HepG2 (cell line): ENCODE measurements around the gene SNHG17. TPM values are rescaled to one million over a fixed set of nuclear protein-coding genes. Genes with fewer than 3 reads are reported as not detected.
A peak's percentile ranks its signal among the peaks of the same experiment; 100 is the strongest.

Experiments
- ADNP ChIP-seq: sonication (generic); formaldehyde crosslinking; IDR thresholded peaks from 2 replicates; pipeline ENCODE4 v1.4.0; 2020; ENCODE audit warnings: missing genetic modification reagents
- BRCA1 ChIP-seq: sonication (generic); formaldehyde crosslinking; IDR thresholded peaks from 2 replicates; pipeline ENCODE4 v1.4.0; 2020; ENCODE audit warnings: missing genetic modification reagents
- GTF2F1 ChIP-seq: fragments of 150-350 bp; IDR thresholded peaks from 2 replicates; pipeline ENCODE4 v1.6.1; 2014; ENCODE audit warnings: low read length
- HMGA1 ChIP-seq: sonication (generic); formaldehyde crosslinking; conservative IDR thresholded peaks from 2 replicates; pipeline ENCODE4 v1.4.0; 2020; ENCODE audit warnings: missing genetic modification reagents
- MAFK ChIP-seq, 2 experiments: IDR thresholded peaks in 1 of 2; conservative IDR thresholded peaks in 1 of 2; 2 replicates each; pipeline ENCODE4 v1.6.1; 2011; ENCODE audit warnings: improper control_type of control experiment in 2 of 2, low read length in 2 of 2
- NONO ChIP-seq, 2 experiments: fragments of 450-650 bp in 1 of 2; sonication (generic) in 1 of 2; formaldehyde crosslinking in 1 of 2; IDR thresholded peaks in 1 of 2; conservative IDR thresholded peaks in 1 of 2; 2 replicates each; pipeline versions ENCODE4 v1.6.1 to v1.8.0; 2017 to 2022; ENCODE audit warnings: mild to moderate bottlenecking in 1 of 2, missing genetic modification reagents in 1 of 2, moderate library complexity in 1 of 2
- PITX1 ChIP-seq: sonication (generic); formaldehyde crosslinking; IDR thresholded peaks from 2 replicates; pipeline ENCODE4 v1.5.1; 2020; ENCODE audit warnings: mild to moderate bottlenecking, missing genetic modification reagents
- REL ChIP-seq: sonication (generic); formaldehyde crosslinking; conservative IDR thresholded peaks from 2 replicates; pipeline ENCODE4 v1.8.0; 2022; ENCODE audit warnings: mild to moderate bottlenecking, missing genetic modification reagents, moderate library complexity
- SKI ChIP-seq: fragments of 450-650 bp; IDR thresholded peaks from one replicate; pipeline ENCODE4 v1.6.1; 2018; ENCODE audit warnings: mild to moderate bottlenecking; ENCODE audit not compliant: partially characterized antibody
- SNAI1 ChIP-seq: sonication (generic); formaldehyde crosslinking; IDR thresholded peaks from 2 replicates; pipeline ENCODE4 v1.5.0; 2020; ENCODE audit warnings: mild to moderate bottlenecking, missing genetic modification reagents, borderline replicate concordance
- SOX5 ChIP-seq: IDR thresholded peaks from 2 replicates; pipeline ENCODE4 v1.6.1; 2016; ENCODE audit warnings: borderline replicate concordance
- SP5 ChIP-seq: IDR thresholded peaks from 2 replicates; pipeline ENCODE4 v1.6.1; 2016; ENCODE audit warnings: low read depth, borderline replicate concordance
- SPEN ChIP-seq: sonication (generic); formaldehyde crosslinking; IDR thresholded peaks from 2 replicates; pipeline ENCODE4 v1.5.1; 2020; ENCODE audit warnings: low read depth, mild to moderate bottlenecking, missing genetic modification reagents
- SRF ChIP-seq: IDR thresholded peaks from 2 replicates; pipeline ENCODE4 v1.6.1; 2011; ENCODE audit warnings: mild to moderate bottlenecking, low read depth, low read length, moderate library complexity
- ZBTB20 ChIP-seq: sonication (generic); formaldehyde crosslinking; IDR thresholded peaks from 2 replicates; pipeline ENCODE4 v1.8.1; 2023; ENCODE audit warnings: missing genetic modification reagents, low read depth, mild to moderate bottlenecking, borderline replicate concordance
- ZFX ChIP-seq: sonication (generic); formaldehyde crosslinking; IDR thresholded peaks from 2 replicates; pipeline ENCODE4 v1.4.0; 2020; ENCODE audit warnings: mild to moderate bottlenecking, low read depth, missing genetic modification reagents, moderate library complexity
- ZNF101 ChIP-seq: sonication (generic); formaldehyde crosslinking; IDR thresholded peaks from 2 replicates; pipeline ENCODE4 v1.4.0; 2020; ENCODE audit warnings: mild to moderate bottlenecking, low read depth, missing genetic modification reagents, borderline replicate concordance
- ZNF205 ChIP-seq: IDR thresholded peaks from 2 replicates; pipeline ENCODE4 v1.6.1; 2018; ENCODE audit warnings: missing biosample characterization, missing genetic modification reagents
- ZNF3 ChIP-seq: IDR thresholded peaks from 2 replicates; pipeline ENCODE4 v1.7.0; 2017; ENCODE audit warnings: inconsistent platforms
- polyA plus RNA-seq, 8 experiments: library from polyadenylated mRNA; depleted of rRNA in 3 of 8; stranded (reverse) in 7 of 8; unstranded in 1 of 8; fragments of >200 nt; fragmentation: Illumina TruSeq in 4 of 8; extraction: Trizol in 4 of 8; gene quantifications; 2 replicates each; pipeline versions ENCODE4 v1.2.1 to v1.2.3, GENCODE V29; 2011 to 2016; ENCODE audit warnings: low read depth in 4 of 8, missing spikeins in 1 of 8, mixed read lengths in 1 of 8; ENCODE audit not compliant: insufficient read depth in 1 of 8
- total RNA-seq, 5 experiments: library from RNA; depleted of rRNA; stranded (reverse); fragments of >200 nt; fragmentation: Illumina TruSeq; extraction: Trizol; gene quantifications; 2 replicates each; pipeline ENCODE4 v1.2.3, GENCODE V29; 2016; ENCODE audit warnings: low read depth in 1 of 5
- TF ChIP-seq, protein P1 (sequence below): sonication (generic); formaldehyde crosslinking; IDR thresholded peaks from 2 replicates; pipeline ENCODE4 v1.4.0; 2020; ENCODE audit warnings: mild to moderate bottlenecking, missing genetic modification reagents
- TF ChIP-seq, protein P2 (sequence below): sonication (generic); formaldehyde crosslinking; IDR thresholded peaks from 2 replicates; pipeline ENCODE4 v1.5.0; 2020; ENCODE audit warnings: missing genetic modification reagents
- TF ChIP-seq, protein P3 (sequence below): sonication (generic); formaldehyde crosslinking; IDR thresholded peaks from 2 replicates; pipeline ENCODE4 v1.8.0; 2022; ENCODE audit warnings: mild to moderate bottlenecking, missing genetic modification reagents; ENCODE audit not compliant: insufficient replicate concordance
- TF ChIP-seq, protein P4 (sequence below): conservative IDR thresholded peaks from 2 replicates; pipeline ENCODE4 v1.6.1; 2018; ENCODE audit warnings: missing genetic modification reagents

The SNHG17 gene
- total and polyA plus RNA-seq, 2 of the 13 experiments (the other 11 are each of a cell fraction or from before 2014, with no cell fraction given), result 26.2 to 41.2 TPM

DNA sequence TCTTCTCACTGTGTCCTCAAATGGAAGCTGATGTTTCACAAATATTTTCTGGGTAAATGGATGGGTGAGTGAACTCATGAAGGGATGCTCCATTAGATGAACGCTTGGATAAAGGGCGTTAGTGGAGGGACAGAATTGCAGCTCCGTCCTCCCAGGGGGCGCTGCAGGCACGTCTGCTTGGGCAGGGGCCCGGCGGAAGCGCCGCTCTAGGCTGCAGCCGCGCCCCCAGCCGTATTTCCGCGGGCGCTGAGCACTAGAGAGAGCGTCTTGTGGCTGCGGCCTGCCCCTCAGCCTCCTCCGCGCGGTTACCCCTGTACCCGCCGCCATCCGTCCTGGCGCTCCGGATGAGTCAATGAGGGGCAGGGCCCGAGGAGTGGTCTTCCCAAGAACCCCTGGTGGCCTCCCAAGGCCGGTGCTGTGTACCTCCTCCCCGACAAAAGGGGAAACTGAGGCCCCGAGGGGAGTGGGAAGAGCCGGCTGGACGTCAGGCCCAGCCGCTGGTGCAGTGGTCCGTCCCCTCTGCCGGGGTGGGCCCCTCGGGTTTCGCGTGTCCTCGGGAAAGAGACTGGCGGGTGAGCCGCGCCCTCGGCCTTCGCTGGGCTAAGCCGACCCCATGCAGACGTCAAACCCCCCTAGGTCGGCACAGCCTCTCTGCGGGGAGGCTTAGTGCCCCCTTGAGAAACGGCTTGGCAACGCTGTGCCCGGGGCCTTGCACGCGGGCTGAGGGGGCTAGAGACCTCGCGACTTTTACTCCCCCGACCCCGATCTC is 11.5 kb upstream of the SNHG17 start (continued):
- TF ChIP-seq, protein P1, sequence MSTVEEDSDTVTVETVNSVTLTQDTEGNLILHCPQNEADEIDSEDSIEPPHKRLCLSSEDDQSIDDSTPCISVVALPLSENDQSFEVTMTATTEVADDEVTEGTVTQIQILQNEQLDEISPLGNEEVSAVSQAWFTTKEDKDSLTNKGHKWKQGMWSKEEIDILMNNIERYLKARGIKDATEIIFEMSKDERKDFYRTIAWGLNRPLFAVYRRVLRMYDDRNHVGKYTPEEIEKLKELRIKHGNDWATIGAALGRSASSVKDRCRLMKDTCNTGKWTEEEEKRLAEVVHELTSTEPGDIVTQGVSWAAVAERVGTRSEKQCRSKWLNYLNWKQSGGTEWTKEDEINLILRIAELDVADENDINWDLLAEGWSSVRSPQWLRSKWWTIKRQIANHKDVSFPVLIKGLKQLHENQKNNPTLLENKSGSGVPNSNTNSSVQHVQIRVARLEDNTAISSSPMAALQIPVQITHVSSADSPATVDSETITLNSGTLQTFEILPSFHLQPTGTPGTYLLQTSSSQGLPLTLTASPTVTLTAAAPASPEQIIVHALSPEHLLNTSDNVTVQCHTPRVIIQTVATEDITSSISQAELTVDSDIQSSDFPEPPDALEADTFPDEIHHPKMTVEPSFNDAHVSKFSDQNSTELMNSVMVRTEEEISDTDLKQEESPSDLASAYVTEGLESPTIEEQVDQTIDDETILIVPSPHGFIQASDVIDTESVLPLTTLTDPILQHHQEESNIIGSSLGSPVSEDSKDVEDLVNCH (CRISPR knock-in tag), result 0 out of 2 replicates have a peak, but pooled peaks have one; percentile 88
- TF ChIP-seq SRF (peak; percentile 50; the same call in 1 of the 2 replicates), REL (CRISPR knock-in tag) (0 out of 2 replicates have a peak, but pooled peaks have one; percentile 84), ZNF205 (CRISPR knock-in tag) (peak; percentile 97), PITX1 (CRISPR knock-in tag) (peak; percentile 88), ZBTB20 (peak; percentile 91), ZFX (CRISPR knock-in tag) (peak; percentile 100), HMGA1 (no peak), GTF2F1 (peak; percentile 84), SNAI1 (CRISPR knock-in tag) (peak; percentile 72; the same call in 1 of the 2 replicates), MAFK (conservative IDR thresholded peaks at IDR 0.05 in 1 of 2, IDR thresholded peaks at IDR 0.05 in 1 of 2; ENCODE audit: low read length in 2 of 2) (no peak), SPEN (CRISPR knock-in tag) (peak; percentile 100), NONO (IDR thresholded peaks at IDR 0.05) (no peak), NONO (CRISPR knock-in tag; conservative IDR thresholded peaks at IDR 0.05) (peak; percentile 98), ZNF101 (CRISPR knock-in tag) (no peak; the same call in 1 of the 2 replicates), SP5 (CRISPR knock-in tag) (peak; percentile 85), BRCA1 (peak; percentile 95; the same call in 1 of the 2 replicates), SKI (peak; percentile 93), SOX5 (peak; percentile 83), ZNF3 (CRISPR knock-in tag) (peak; percentile 78), ADNP (peak; percentile 83)
- TF ChIP-seq, protein P2, sequence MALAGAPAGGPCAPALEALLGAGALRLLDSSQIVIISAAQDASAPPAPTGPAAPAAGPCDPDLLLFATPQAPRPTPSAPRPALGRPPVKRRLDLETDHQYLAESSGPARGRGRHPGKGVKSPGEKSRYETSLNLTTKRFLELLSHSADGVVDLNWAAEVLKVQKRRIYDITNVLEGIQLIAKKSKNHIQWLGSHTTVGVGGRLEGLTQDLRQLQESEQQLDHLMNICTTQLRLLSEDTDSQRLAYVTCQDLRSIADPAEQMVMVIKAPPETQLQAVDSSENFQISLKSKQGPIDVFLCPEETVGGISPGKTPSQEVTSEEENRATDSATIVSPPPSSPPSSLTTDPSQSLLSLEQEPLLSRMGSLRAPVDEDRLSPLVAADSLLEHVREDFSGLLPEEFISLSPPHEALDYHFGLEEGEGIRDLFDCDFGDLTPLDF (CRISPR knock-in tag), result peak; percentile 88
- TF ChIP-seq, protein P3, sequence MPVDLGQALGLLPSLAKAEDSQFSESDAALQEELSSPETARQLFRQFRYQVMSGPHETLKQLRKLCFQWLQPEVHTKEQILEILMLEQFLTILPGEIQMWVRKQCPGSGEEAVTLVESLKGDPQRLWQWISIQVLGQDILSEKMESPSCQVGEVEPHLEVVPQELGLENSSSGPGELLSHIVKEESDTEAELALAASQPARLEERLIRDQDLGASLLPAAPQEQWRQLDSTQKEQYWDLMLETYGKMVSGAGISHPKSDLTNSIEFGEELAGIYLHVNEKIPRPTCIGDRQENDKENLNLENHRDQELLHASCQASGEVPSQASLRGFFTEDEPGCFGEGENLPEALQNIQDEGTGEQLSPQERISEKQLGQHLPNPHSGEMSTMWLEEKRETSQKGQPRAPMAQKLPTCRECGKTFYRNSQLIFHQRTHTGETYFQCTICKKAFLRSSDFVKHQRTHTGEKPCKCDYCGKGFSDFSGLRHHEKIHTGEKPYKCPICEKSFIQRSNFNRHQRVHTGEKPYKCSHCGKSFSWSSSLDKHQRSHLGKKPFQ (CRISPR knock-in tag), result peak; percentile 94
- TF ChIP-seq, protein P4, sequence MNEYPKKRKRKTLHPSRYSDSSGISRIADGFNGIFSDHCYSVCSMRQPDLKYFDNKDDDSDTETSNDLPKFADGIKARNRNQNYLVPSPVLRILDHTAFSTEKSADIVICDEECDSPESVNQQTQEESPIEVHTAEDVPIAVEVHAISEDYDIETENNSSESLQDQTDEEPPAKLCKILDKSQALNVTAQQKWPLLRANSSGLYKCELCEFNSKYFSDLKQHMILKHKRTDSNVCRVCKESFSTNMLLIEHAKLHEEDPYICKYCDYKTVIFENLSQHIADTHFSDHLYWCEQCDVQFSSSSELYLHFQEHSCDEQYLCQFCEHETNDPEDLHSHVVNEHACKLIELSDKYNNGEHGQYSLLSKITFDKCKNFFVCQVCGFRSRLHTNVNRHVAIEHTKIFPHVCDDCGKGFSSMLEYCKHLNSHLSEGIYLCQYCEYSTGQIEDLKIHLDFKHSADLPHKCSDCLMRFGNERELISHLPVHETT, result peak; percentile 98
